Measurements from ENCODE around the gene HRH1.

DNA sequence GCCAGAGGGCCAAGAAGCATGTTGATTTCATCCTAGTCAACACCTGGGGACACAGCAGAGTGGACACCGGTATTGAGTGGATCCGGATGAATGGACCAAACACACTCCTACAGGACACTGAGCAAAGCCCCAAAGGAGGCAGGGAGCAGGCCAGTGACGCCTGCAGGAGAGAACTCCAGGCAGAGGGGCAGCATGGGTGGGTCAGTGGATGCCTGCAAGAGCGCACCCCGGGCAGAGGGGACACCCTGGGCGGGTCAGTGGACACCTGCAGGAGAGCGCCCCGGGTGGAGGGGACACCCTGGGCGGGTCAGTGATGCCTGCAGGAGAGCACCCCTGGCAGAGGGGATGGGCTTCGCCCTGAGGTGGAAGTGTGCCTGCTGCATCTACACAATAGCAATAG, 27.6 kb upstream of the HRH1 start:
- TF ChIP-seq POLR2A (IDR thresholded peaks at IDR 0.05) = no peak
- TF ChIP-seq, protein P1, sequence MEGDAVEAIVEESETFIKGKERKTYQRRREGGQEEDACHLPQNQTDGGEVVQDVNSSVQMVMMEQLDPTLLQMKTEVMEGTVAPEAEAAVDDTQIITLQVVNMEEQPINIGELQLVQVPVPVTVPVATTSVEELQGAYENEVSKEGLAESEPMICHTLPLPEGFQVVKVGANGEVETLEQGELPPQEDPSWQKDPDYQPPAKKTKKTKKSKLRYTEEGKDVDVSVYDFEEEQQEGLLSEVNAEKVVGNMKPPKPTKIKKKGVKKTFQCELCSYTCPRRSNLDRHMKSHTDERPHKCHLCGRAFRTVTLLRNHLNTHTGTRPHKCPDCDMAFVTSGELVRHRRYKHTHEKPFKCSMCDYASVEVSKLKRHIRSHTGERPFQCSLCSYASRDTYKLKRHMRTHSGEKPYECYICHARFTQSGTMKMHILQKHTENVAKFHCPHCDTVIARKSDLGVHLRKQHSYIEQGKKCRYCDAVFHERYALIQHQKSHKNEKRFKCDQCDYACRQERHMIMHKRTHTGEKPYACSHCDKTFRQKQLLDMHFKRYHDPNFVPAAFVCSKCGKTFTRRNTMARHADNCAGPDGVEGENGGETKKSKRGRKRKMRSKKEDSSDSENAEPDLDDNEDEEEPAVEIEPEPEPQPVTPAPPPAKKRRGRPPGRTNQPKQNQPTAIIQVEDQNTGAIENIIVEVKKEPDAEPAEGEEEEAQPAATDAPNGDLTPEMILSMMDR (IDR thresholded peaks at IDR 0.05) = no peak

Measured in uterus (tissue), 2 donors.